Parietal lobe (tissue), 2 donors: Measurements from ENCODE around the gene KIF26A. TPM values are rescaled to one million over a fixed set of nuclear protein-coding genes. Genes with fewer than 3 reads are reported as not detected.

Source experiments
- small RNA-seq: library from RNA; depleted of rRNA; stranded (forward); fragments of <200 nt; gene quantifications from one replicate; pipeline ENCODE3, GENCODE V24; 2014; ENCODE audit warnings: low replicate concordance
- total RNA-seq: library from RNA; depleted of rRNA; stranded (reverse); fragments of >200 nt; gene quantifications from one replicate; pipeline ENCODE4 v1.2.3, GENCODE V29; 2014

KIF26A gene
- 17.8 TPM for total RNA-seq

GRCh38 chr14:104138098-104138717 lies at the start of gene KIF26A:
Gene KIF26A (plus strand): TSS chr14:104138587. CDS start chr14:104138723, 136 bp downstream.

Small RNA genes lying within 50 kb of the gene (small RNA-seq; reads per million reads assigned to genes)
- gene MIR203A: 3.3 reads per million, percentile 84 among the genes with 10 or more reads in this experiment

Other genes with a start within 250 kb of the KIF26A start
- 1.9 TPM for gene TDRD9, start 210.1 kb upstream of the KIF26A start, total RNA-seq
- gene RD3L, start 196.1 kb upstream of the KIF26A start, total RNA-seq: not detected
- gene ASPG, start 52.9 kb upstream of the KIF26A start, total RNA-seq: 0.31 TPM